A549 (cell line): ENCODE data around the gene CLDN5. TPM values are rescaled to one million over a fixed set of nuclear protein-coding genes. Genes with fewer than 3 reads are reported as not detected.

Experiments used
- ATAC-seq, 2 experiments: fragments of 200-7000 bp in 1 of 2; fragments of >200 bp in 1 of 2; cut with Nextera tagmentation in 1 of 2; cut with Tn5 transposase in 1 of 2; 3 replicates each; pipeline versions ENCODE4 v1.8.0 to v1.9.1; 2018 to 2020; ENCODE audit warnings: mild to moderate bottlenecking in 1 of 2, moderate library complexity in 1 of 2
- CTCF ChIA-PET: fragments of 300-600 bp; sonication (Branson Sonifier 250); formaldehyde crosslinking; extraction: SDS; loops from one replicate; lab custom pipeline; 2021; ENCODE audit warnings: antibody characterized with exemption, inconsistent platforms; lab: Yijun Ruan, JAX
- POLR2A ChIA-PET: fragments of 350-600 bp; formaldehyde crosslinking; extraction: SDS; loops from one replicate; lab custom pipeline; 2021; ENCODE audit warnings: antibody characterized with exemption, inconsistent platforms; lab: Yijun Ruan, JAX
- DNase-seq, 2 experiments: peaks; one replicate each; pipeline versions ENCODE4 v3.0.0 to v3.0.0-alpha.2; 2011 to 2016; ENCODE audit warnings: low read depth in 1 of 2, low spot score in 1 of 2
- FAIRE-seq: peaks from 2 replicates; lab custom pipeline; 2011; peaks lifted over from hg19 to GRCh38; lab: Jason Lieb, UNC
- H3K27ac ChIP-seq, 2 experiments: fragments of >200 bp; sonication (Bioruptor Twin); formaldehyde crosslinking; 3 replicates each; pipeline ENCODE4 v1.5.1; 2016 to 2017
- H3K4me1 ChIP-seq: fragments of >200 bp; sonication (Bioruptor Twin); formaldehyde crosslinking; 3 replicates; pipeline ENCODE4 v1.6.1; 2016
- H3K4me2 ChIP-seq: fragments of >200 bp; sonication (Bioruptor Twin); formaldehyde crosslinking; 3 replicates; pipeline ENCODE4 v1.6.1; 2016
- H3K4me3 ChIP-seq: fragments of >200 bp; sonication (Bioruptor Twin); formaldehyde crosslinking; 3 replicates; pipeline ENCODE4 v1.5.1; 2016
- H3K9me3 ChIP-seq: fragments of >200 bp; sonication (Bioruptor Twin); formaldehyde crosslinking; 3 replicates; pipeline ENCODE4 v1.6.1; 2016
- EP300 ChIP-seq, 2 experiments: fragments of >200 bp; sonication (Bioruptor Twin); formaldehyde crosslinking; IDR thresholded peaks; 2 replicates in 1 of 2; 3 replicates in 1 of 2; pipeline ENCODE4 v1.6.1; 2016 to 2017
- FOSL2 ChIP-seq, 2 experiments: fragments of 450-650 bp in 1 of 2; fragments of >200 bp in 1 of 2; sonication (Bioruptor Twin) in 1 of 2; formaldehyde crosslinking; IDR thresholded peaks; 2 replicates each; pipeline versions ENCODE4 v1.5.0 to v1.6.1; 2016 to 2020; ENCODE audit warnings: mild to moderate bottlenecking in 1 of 2, moderate library complexity in 1 of 2
- FOXS1 ChIP-seq: fragments of 250-450 bp; sonication (Bioruptor Pico); IDR thresholded peaks from 2 replicates; pipeline ENCODE4 v1.5.0; 2020; ENCODE audit warnings: mild to moderate bottlenecking, moderate library complexity
- HDAC2 ChIP-seq: fragments of 200-600 bp; sonication (generic); IDR thresholded peaks from 2 replicates; pipeline ENCODE4 v1.6.1; 2016
- HEYL ChIP-seq: fragments of 250-450 bp; sonication (Bioruptor Pico); IDR thresholded peaks from 2 replicates; pipeline ENCODE4 v1.8.0; 2021; ENCODE audit warnings: mild to moderate bottlenecking, moderate library complexity
- HOXA7 ChIP-seq: fragments of 250-450 bp; sonication (Bioruptor Pico); IDR thresholded peaks from 2 replicates; pipeline ENCODE4 v1.5.0; 2020; ENCODE audit warnings: mild to moderate bottlenecking, moderate library complexity
- HOXB5 ChIP-seq: fragments of 250-450 bp; sonication (Bioruptor Pico); IDR thresholded peaks from 2 replicates; pipeline ENCODE4 v1.5.0; 2020; ENCODE audit warnings: mild to moderate bottlenecking, moderate library complexity
- KDM5A ChIP-seq: fragments of 200-600 bp; sonication (generic); IDR thresholded peaks from 2 replicates; pipeline ENCODE4 v1.6.1; 2016; ENCODE audit warnings: antibody characterized with exemption, mild to moderate bottlenecking
- MAFK ChIP-seq: fragments of 450-650 bp; IDR thresholded peaks from 2 replicates; pipeline ENCODE4 v1.6.1; 2014; ENCODE audit not compliant: partially characterized antibody
- MAX ChIP-seq: IDR thresholded peaks from 2 replicates; pipeline ENCODE4 v1.6.1; 2012
- MYC ChIP-seq: IDR thresholded peaks from 2 replicates; pipeline ENCODE4 v1.6.1; 2012; ENCODE audit warnings: mild to moderate bottlenecking, inconsistent platforms, low read length, improper control_type of control experiment, borderline replicate concordance
- NFE2L2 ChIP-seq: fragments of 150-350 bp; conservative IDR thresholded peaks from 2 replicates; pipeline ENCODE4 v1.6.1; 2014; ENCODE audit warnings: low read length
- NPAS2 ChIP-seq: fragments of 250-450 bp; sonication (Bioruptor Pico); IDR thresholded peaks from 2 replicates; pipeline ENCODE4 v1.8.0; 2022; ENCODE audit warnings: mild to moderate bottlenecking, moderate library complexity, borderline replicate concordance
- PBX3 ChIP-seq: IDR thresholded peaks from 2 replicates; pipeline ENCODE4 v1.6.1; 2012
- PHF8 ChIP-seq: fragments of 200-600 bp; sonication (generic); IDR thresholded peaks from 2 replicates; pipeline ENCODE4 v1.6.1; 2016; ENCODE audit warnings: low read depth, mild to moderate bottlenecking, antibody characterized with exemption, moderate library complexity, borderline replicate concordance
- RCOR1 ChIP-seq: fragments of 150-350 bp; IDR thresholded peaks from 2 replicates; pipeline ENCODE4 v1.6.1; 2014; ENCODE audit warnings: antibody characterized with exemption, low read length, low read depth
- ZFP36 ChIP-seq: fragments of 450-650 bp; IDR thresholded peaks from 2 replicates; pipeline ENCODE4 v1.6.1; 2014; ENCODE audit warnings: borderline replicate concordance; ENCODE audit not compliant: partially characterized antibody
- WGBS: methylation state at CpG from one replicate; pipeline ENCODE4 v1.1.6; 2017; ENCODE audit errors: missing lambda C conversion rate; 5-methylcytosine and 5-hydroxymethylcytosine counted together
- polyA plus RNA-seq, 4 experiments: library from polyadenylated mRNA; depleted of rRNA in 3 of 4; stranded (reverse); fragments of >200 nt; fragmentation: RNase III in 1 of 4; extraction: RNeasy Plus Mini Kit Qiagen cat#74134 plus additional on column Dnase treatment in 1 of 4; gene quantifications; 2 replicates in 3 of 4; 3 replicates in 1 of 4; pipeline ENCODE4 v1.2.3, GENCODE V29; 2011 to 2017
- TF ChIP-seq, protein P1 (sequence below): fragments of 450-650 bp; IDR thresholded peaks from 2 replicates; pipeline ENCODE4 v1.6.1; 2014; ENCODE audit warnings: antibody characterized with exemption
- TF ChIP-seq, protein P2 (sequence below): fragments of >200 bp; sonication (Bioruptor Twin); formaldehyde crosslinking; IDR thresholded peaks from 3 replicates; pipeline ENCODE4 v1.6.1; 2016

The CLDN5 gene
- polyA plus RNA-seq, 2 of the 4 experiments (the other 2 are of a cell fraction) = not detected

- TF ChIP-seq PHF8 = no peak
- TF ChIP-seq, protein P1, sequence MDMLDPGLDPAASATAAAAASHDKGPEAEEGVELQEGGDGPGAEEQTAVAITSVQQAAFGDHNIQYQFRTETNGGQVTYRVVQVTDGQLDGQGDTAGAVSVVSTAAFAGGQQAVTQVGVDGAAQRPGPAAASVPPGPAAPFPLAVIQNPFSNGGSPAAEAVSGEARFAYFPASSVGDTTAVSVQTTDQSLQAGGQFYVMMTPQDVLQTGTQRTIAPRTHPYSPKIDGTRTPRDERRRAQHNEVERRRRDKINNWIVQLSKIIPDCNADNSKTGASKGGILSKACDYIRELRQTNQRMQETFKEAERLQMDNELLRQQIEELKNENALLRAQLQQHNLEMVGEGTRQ = no peak
- TF ChIP-seq MYC = no peak
Observed at GRCh38 chr22:19513823-19514222, 10.4 kb downstream of the CLDN5 start (continued).

GRCh38 chr22:19510919-19511341, 13.3 kb downstream of the CLDN5 start:
- DNase-seq = no peak
- Histone ChIP-seq H3K27ac (no peak overlapping the region), H3K4me3 (no peak overlapping the region), H3K4me1 (no peaks in the 10 kb centered on the region), H3K4me2 (no peak overlapping the region), H3K9me3 (no peaks in the 10 kb centered on the region)
- CTCF ChIA-PET = interaction anchor here (0.6 kb wide), 1 partner anchor 121 kb away, joined by 3 read pairs; no protein-coding TSS in a partner anchor
- POLR2A ChIA-PET = no interaction called here
- FAIRE-seq = no peak
- WGBS = 91% methylated on average over 2 of the region's 2 CpGs
- no peak for ATAC-seq
- TF ChIP-seq ZFP36 (no peak), MAFK (no peak), MAX (no peak), PHF8 (no peak), NPAS2 (CRISPR knock-in tag) (no peak), HDAC2 (no peak), KDM5A (no peak), FOSL2 (IDR thresholded peaks at IDR 0.05) (no peak), FOSL2 (CRISPR knock-in tag; IDR thresholded peaks at IDR 0.05) (no peak), PBX3 (no peak), FOXS1 (CRISPR knock-in tag) (no peak), HEYL (CRISPR knock-in tag) (no peak), EP300 (IDR thresholded peaks at IDR 0.05) (no peak)
- TF ChIP-seq, protein P2, sequence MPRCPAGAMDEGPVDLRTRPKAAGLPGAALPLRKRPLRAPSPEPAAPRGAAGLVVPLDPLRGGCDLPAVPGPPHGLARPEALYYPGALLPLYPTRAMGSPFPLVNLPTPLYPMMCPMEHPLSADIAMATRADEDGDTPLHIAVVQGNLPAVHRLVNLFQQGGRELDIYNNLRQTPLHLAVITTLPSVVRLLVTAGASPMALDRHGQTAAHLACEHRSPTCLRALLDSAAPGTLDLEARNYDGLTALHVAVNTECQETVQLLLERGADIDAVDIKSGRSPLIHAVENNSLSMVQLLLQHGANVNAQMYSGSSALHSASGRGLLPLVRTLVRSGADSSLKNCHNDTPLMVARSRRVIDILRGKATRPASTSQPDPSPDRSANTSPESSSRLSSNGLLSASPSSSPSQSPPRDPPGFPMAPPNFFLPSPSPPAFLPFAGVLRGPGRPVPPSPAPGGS = no peak

GRCh38 chr22:19509923-19510322, 14.3 kb downstream of the CLDN5 start:
- CTCF ChIA-PET = interaction anchor here (0.8 kb wide), 1 partner anchor 12 kb away, joined by 3 read pairs; no protein-coding TSS in a partner anchor
- 97% methylated on average over 2 of the region's 2 CpGs for WGBS
- ATAC-seq (no peak), FAIRE-seq (no peak), DNase-seq (no peak)
- Histone ChIP-seq H3K27ac (no peak overlapping the region), H3K9me3 (no peaks in the 10 kb centered on the region), H3K4me2 (no peak overlapping the region), H3K4me1 (no peaks in the 10 kb centered on the region), H3K4me3 (no peak overlapping the region)
- TF ChIP-seq HEYL (CRISPR knock-in tag) (no peak), HOXB5 (CRISPR knock-in tag) (no peak), NFE2L2 (no peak), RCOR1 (no peak), HOXA7 (no peak)
- POLR2A ChIA-PET = no interaction called here

GRCh38 chr22:19509191-19509590, 15.0 kb downstream of the CLDN5 start:
- 97% methylated on average over 3 of the region's 3 CpGs for WGBS
- Histone ChIP-seq H3K4me1 (no peaks in the 10 kb centered on the region), H3K27ac (no peak overlapping the region), H3K9me3 (no peaks in the 10 kb centered on the region), H3K4me3 (no peak overlapping the region)
- POLR2A ChIA-PET = no interaction called here
- FAIRE-seq = no peak
- no peak for ATAC-seq
- CTCF ChIA-PET = interaction anchor here (0.8 kb wide), 1 partner anchor 13 kb away, joined by 3 read pairs; no protein-coding TSS in a partner anchor
- no peak for DNase-seq
- TF ChIP-seq PHF8 (no peak), FOSL2 (IDR thresholded peaks at IDR 0.05) (no peak), FOSL2 (CRISPR knock-in tag; IDR thresholded peaks at IDR 0.05) (no peak)
- TF ChIP-seq, all 56 proteins: peak for 0
- no peak overlapping the region for H3K4me2 ChIP-seq
